Measurements from ENCODE around the gene LGR4. TPM values are rescaled to one million over a fixed set of nuclear protein-coding genes. Genes with fewer than 3 reads are reported as not detected.

The LGR4 gene
- total and polyA plus RNA-seq, 2 of the 13 experiments (the other 11 are each of a cell fraction or from before 2014, with no cell fraction given), result 42.1 to 68.7 TPM

GRCh38 chr11:27501100-27501499 lies 28.5 kb upstream of the LGR4 start:
- Histone ChIP-seq H3K4me3 (replicated peaks in 1 of 3; ENCODE audit: insufficient read depth in 1 of 3, low read depth in 2 of 3, low read length in 3 of 3) (no peak overlapping the region), H2AFZ (ENCODE audit: low read length) (no peak overlapping the region), H3K4me2 (ENCODE audit: low read depth, low read length) (no peak overlapping the region), H3K9me3 (ENCODE audit: low read length) (no peaks in the 10 kb centered on the region), H3K36me3 (replicated peaks in 1 of 2; ENCODE audit: control insufficient read depth in 1 of 2, insufficient read depth in 2 of 2, low read length in 2 of 2) (peaks cover 8 to 29% of the 10 kb centered on the region in 2 experiments), H3K79me2 (ENCODE audit: insufficient read depth, low read length) (peaks cover 48% of the 10 kb centered on the region), H3K27ac (ENCODE audit: extremely low read length, insufficient read depth, low read length) (no peak overlapping the region), H3K4me1 (ENCODE audit: insufficient read depth, low read length) (peaks cover 28% of the 10 kb centered on the region), H3K27me3 (ENCODE audit: control insufficient read depth in 1 of 2, insufficient read depth in 2 of 2, low read length in 2 of 2) (peaks cover 0 to 2% of the 10 kb centered on the region in 2 experiments; a peak in 1 of 5 replicates), H4K20me1 (ENCODE audit: insufficient read depth, low read length) (peaks cover 27% of the 10 kb centered on the region), H3K9ac (ENCODE audit: insufficient read depth, low read depth, low read length) (no peak overlapping the region)
- ChIA-PET CTCF (ENCODE audit: low intra/inter-chr PET ratio, low total read pairs) (no interaction called here), POLR2A (no interaction called here)
- TF ChIP-seq NFAT5 (CRISPR knock-in tag; IDR thresholded peaks at IDR 0.05) (no peak), KLF15 (CRISPR knock-in tag; IDR thresholded peaks at IDR 0.05; ENCODE audit: borderline replicate concordance) (no peak), MAFK (conservative IDR thresholded peaks at IDR 0.05 in 1 of 2, IDR thresholded peaks at IDR 0.05 in 1 of 2; ENCODE audit: low read length in 2 of 2) (peak; percentile 73 to 89), ZNF160 (CRISPR knock-in tag; IDR thresholded peaks at IDR 0.05) (no peak), EP300 (IDR thresholded peaks at IDR 0.05; ENCODE audit: low read depth in 2 of 2, low read length in 2 of 2) (no peak), EP300 (CRISPR knock-in tag; IDR thresholded peaks at IDR 0.05; ENCODE audit: borderline replicate concordance) (no peak), ZSCAN29 (CRISPR knock-in tag; conservative IDR thresholded peaks at IDR 0.05) (no peak), MAFF (IDR thresholded peaks at IDR 0.05; ENCODE audit: low read depth, low read length) (peak; percentile 72), ZFP62 (CRISPR knock-in tag; IDR thresholded peaks at IDR 0.05) (no peak), ZNF674 (CRISPR knock-in tag; IDR thresholded peaks at IDR 0.05; ENCODE audit: low read depth) (no peak)
- ATAC-seq, result no peak
- no peak for DNase-seq (ENCODE audit: low spot score)
- intact Hi-C loops (cut with micrococcal nuclease; ENCODE audit: unreplicated experiment) (no loop called here), in situ Hi-C loops (cut with HindIII; ENCODE audit: extremely low pct_ligation_motif_present, low pct_unique_long_range_greater_than_20kb) (no loop called here)
- FAIRE-seq, result no peak
- no TSS peak for BruUV-seq (replicated peaks)

Measured in HepG2 (cell line).